DOHH2 (cell line): ENCODE data around the gene TMEM37.

Experiments used
- EZH2phosphoT487 ChIP-seq: fragments of 200-600 bp; sonication (generic); IDR thresholded peaks from 2 replicates; pipeline ENCODE4 v1.6.1; 2017; ENCODE audit warnings: borderline replicate concordance, mild to moderate bottlenecking, antibody characterized with exemption, low read length, moderate library complexity, mixed read lengths
- TF ChIP-seq, protein P1 (sequence below): fragments of 200-600 bp; sonication (generic); IDR thresholded peaks from one replicate; pipeline ENCODE4 v1.5.1; 2014; ENCODE audit warnings: antibody characterized with exemption, mild to moderate bottlenecking, low read depth, low read length; ENCODE audit not compliant: poor library complexity, severe bottlenecking

DNA sequence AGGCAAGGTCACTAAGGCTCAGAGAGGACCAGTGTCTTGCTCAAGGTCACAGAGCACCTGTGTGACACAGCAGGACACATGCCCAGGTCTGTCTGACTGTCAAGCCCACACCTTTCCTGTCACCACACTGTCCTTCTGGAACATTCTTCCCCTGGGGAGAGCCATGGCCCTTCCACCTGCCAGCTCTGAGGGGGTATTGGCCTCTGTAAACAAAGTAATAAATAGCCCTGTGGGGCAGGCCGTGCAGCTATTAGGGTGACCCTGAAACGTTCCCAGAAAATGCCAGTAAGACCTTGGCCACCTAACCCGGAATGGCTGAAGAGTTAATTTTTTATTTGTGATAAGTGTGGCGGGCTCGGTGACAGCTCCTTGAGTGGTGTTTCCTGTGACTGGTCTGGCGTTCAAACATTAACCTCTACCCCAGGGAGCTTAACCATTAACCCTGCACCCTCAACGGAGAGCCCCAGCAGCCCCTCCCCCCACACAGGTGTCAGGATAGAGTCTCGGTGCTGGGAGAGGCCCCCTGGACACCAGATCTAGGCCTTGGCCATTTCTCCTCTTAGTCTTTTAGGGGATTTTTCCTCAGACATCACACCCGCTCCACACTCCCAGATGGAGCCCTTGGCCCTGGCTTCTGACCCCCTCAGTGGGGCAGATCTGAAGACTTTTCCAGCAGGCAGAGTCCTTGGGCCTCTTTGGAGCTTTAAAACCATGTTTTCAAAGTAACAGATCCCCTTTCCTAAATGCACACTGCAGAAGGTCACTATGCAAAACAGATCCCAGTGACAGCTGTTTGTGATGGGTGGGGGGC lies 56.0 kb downstream of the TMEM37 start:
- TF ChIP-seq, protein P1, sequence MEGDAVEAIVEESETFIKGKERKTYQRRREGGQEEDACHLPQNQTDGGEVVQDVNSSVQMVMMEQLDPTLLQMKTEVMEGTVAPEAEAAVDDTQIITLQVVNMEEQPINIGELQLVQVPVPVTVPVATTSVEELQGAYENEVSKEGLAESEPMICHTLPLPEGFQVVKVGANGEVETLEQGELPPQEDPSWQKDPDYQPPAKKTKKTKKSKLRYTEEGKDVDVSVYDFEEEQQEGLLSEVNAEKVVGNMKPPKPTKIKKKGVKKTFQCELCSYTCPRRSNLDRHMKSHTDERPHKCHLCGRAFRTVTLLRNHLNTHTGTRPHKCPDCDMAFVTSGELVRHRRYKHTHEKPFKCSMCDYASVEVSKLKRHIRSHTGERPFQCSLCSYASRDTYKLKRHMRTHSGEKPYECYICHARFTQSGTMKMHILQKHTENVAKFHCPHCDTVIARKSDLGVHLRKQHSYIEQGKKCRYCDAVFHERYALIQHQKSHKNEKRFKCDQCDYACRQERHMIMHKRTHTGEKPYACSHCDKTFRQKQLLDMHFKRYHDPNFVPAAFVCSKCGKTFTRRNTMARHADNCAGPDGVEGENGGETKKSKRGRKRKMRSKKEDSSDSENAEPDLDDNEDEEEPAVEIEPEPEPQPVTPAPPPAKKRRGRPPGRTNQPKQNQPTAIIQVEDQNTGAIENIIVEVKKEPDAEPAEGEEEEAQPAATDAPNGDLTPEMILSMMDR, result no peak
- no peak for TF ChIP-seq EZH2phosphoT487
